ENCODE results near the gene MGA. TPM values are rescaled to one million over a fixed set of nuclear protein-coding genes. Genes with fewer than 3 reads are reported as not detected.

Gene MGA
- total RNA-seq, 3 donors from 2014 or later = 37.8 to 70.2 (median 65.9) TPM

DNA sequence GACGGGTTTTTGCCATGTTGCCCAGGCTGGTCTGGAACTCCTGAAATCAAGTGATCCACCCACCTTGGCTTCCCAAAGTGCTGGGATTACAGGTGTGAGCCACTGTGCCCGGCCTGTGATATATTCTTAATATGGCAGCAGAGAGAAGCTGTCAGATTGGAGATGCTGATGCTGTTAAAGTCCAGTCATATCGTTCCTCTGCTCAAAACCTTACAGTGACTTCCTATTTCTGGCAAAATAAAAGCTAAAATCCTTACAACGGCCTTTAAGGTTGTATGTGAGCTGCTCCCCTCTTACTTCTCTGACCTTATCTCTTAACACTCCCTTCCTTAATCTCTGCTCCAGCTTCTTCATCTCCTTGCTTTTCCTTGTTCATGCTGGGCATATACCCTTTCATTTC lies 26.6 kb upstream of the MGA start:
- Histone ChIP-seq H3K27ac (no peak overlapping the region), H3K36me3 (no peaks in the 10 kb centered on the region), H3K9me3 (no peaks in the 10 kb centered on the region), H3K4me3 (no peak overlapping the region), H3K4me1 (no peaks in the 10 kb centered on the region), H3K27me3 (no peaks in the 10 kb centered on the region)
- intact Hi-C loops (cut with DNase I; ENCODE audit: low total_unique reads) = no loop called here
- TF ChIP-seq POLR2AphosphoS5 (IDR thresholded peaks at IDR 0.05) (no peak), POLR2A (IDR thresholded peaks at IDR 0.05) (no peak)
- TF ChIP-seq, protein P1, sequence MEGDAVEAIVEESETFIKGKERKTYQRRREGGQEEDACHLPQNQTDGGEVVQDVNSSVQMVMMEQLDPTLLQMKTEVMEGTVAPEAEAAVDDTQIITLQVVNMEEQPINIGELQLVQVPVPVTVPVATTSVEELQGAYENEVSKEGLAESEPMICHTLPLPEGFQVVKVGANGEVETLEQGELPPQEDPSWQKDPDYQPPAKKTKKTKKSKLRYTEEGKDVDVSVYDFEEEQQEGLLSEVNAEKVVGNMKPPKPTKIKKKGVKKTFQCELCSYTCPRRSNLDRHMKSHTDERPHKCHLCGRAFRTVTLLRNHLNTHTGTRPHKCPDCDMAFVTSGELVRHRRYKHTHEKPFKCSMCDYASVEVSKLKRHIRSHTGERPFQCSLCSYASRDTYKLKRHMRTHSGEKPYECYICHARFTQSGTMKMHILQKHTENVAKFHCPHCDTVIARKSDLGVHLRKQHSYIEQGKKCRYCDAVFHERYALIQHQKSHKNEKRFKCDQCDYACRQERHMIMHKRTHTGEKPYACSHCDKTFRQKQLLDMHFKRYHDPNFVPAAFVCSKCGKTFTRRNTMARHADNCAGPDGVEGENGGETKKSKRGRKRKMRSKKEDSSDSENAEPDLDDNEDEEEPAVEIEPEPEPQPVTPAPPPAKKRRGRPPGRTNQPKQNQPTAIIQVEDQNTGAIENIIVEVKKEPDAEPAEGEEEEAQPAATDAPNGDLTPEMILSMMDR (IDR thresholded peaks at IDR 0.05) = no peak
- DNase-seq (ENCODE audit: low spot score in 2 of 2) = no peak

DNA sequence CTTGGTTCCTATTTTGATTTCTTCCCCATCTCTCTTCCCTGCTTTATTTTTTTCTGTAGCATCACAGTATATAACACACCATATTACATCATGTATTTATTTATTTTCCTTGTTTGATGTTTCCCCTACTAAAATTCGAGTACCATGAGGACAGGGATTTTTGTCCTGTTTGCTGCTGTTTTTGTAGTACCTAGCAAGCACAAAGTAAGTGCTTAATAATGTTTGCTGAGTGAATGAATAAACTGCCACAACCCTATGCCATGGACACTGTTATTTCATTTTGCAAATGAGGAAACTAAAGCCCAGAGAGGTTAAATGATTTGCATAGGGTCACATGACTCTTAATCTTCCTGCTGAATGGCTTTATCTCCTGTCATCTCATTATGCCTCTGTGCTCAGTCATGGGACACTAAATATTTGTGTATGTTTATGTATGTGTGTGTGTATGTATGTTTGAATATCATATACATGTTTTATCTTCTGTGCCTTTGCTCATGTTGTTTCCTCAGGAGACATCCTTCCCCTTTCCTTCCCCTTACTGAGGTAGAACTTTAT lies 26.1 kb upstream of the MGA start:
- TF ChIP-seq POLR2A (IDR thresholded peaks at IDR 0.05) (no peak), POLR2AphosphoS5 (IDR thresholded peaks at IDR 0.05) (no peak)
- TF ChIP-seq, protein P1 (IDR thresholded peaks at IDR 0.05) = no peak
- DNase-seq (ENCODE audit: low spot score in 2 of 2) = no peak
- intact Hi-C loops (cut with DNase I; ENCODE audit: low total_unique reads) = no loop called here

DNA sequence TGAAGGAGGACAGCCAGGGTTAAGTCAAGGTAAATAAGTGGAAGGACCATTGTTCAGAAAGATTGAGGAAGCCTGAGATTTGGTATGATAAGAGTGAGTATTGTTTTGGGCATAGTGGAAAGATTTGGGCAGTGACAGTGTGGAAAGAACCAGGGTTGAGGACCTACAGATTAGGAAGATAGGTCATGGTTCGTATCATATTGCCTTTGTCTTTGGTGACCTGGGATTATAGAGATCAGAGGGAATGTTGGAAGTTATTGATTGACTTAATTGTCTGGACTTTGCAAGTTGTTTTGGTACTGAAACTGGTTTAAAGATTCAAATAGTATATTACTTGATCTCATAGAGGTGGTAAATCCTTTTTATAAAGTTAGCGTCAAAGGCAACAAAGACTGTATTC lies 23.1 kb upstream of the MGA start:
- DNase-seq (ENCODE audit: low spot score in 2 of 2) = no peak
- intact Hi-C loops (cut with DNase I; ENCODE audit: low total_unique reads) = no loop called here
- no peak for TF ChIP-seq POLR2A (IDR thresholded peaks at IDR 0.05)
- no peak for TF ChIP-seq POLR2AphosphoS5 (IDR thresholded peaks at IDR 0.05)
- TF ChIP-seq, protein P1 (IDR thresholded peaks at IDR 0.05) = no peak

More for the DNA sequence above, 26.1 kb upstream of the MGA start:
- no peaks in the 10 kb centered on the region for H3K4me1 ChIP-seq
- no peaks in the 10 kb centered on the region for H3K9me3 ChIP-seq
- no peak overlapping the region for H3K4me3 ChIP-seq
- no peaks in the 10 kb centered on the region for H3K27me3 ChIP-seq
- no peaks in the 10 kb centered on the region for H3K36me3 ChIP-seq
- no peak overlapping the region for H3K27ac ChIP-seq

DNA sequence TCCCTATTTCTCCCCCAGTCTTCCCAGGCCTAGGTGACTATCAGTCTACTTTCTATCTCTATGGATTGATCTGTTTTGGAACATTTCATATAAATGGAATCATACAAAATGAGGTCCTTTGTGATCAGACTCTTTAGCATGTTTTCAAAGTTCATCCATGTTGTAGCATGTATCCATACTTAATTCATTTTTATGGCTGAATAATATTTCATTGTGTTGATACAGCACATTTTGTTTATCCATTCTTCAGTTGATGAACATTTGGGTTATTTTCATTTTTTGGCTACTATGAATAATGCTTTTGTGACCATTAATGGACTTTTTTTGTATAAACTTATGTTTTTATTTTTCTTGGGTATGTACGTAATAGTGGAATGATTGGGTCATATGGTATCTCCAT lies 19.2 kb upstream of the MGA start:
- no peak overlapping the region for H3K4me3 ChIP-seq
- intact Hi-C loops (cut with DNase I; ENCODE audit: low total_unique reads) = no loop called here
- no peak overlapping the region for H3K27ac ChIP-seq
- no peaks in the 10 kb centered on the region for H3K36me3 ChIP-seq
- H3K27me3 ChIP-seq = no peaks in the 10 kb centered on the region
- DNase-seq (ENCODE audit: low spot score in 2 of 2) = no peak
- no peaks in the 10 kb centered on the region for H3K4me1 ChIP-seq
- TF ChIP-seq POLR2AphosphoS5 (IDR thresholded peaks at IDR 0.05) (no peak), POLR2A (IDR thresholded peaks at IDR 0.05) (no peak)
- TF ChIP-seq, protein P1 (IDR thresholded peaks at IDR 0.05) = no peak
- no peaks in the 10 kb centered on the region for H3K9me3 ChIP-seq

More for the DNA sequence above, 23.1 kb upstream of the MGA start:
- H3K4me1 ChIP-seq = no peaks in the 10 kb centered on the region
- no peak overlapping the region for H3K4me3 ChIP-seq
- H3K36me3 ChIP-seq = no peaks in the 10 kb centered on the region
- H3K9me3 ChIP-seq = no peaks in the 10 kb centered on the region
- H3K27me3 ChIP-seq = no peaks in the 10 kb centered on the region
- no peak overlapping the region for H3K27ac ChIP-seq

DNA sequence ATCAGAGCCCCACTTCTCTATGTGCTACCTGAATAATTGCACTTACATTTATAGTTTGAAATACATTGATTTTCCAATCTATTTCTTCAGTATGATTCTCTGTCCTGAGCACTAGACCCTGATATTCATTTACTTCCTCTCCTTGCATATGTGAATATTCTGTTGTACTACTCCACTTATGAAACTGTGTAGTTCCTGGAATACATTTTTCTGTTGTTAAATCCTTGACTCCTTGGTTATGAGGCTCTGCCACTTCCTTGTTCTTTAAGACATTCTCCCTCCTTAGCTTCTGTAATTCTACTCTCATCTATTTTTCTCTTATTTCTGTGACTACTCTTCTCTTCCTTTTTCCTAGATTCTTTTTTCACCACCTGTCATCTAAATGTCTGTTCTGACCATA lies 12.9 kb upstream of the MGA start:
- Histone ChIP-seq H3K9me3 (no peaks in the 10 kb centered on the region), H3K4me1 (no peaks in the 10 kb centered on the region), H3K36me3 (no peaks in the 10 kb centered on the region), H3K27me3 (no peaks in the 10 kb centered on the region), H3K4me3 (no peak overlapping the region), H3K27ac (no peak overlapping the region)
- intact Hi-C loops (cut with DNase I; ENCODE audit: low total_unique reads) = no loop called here
- no peak for DNase-seq (ENCODE audit: low spot score in 2 of 2)
- TF ChIP-seq POLR2AphosphoS5 (IDR thresholded peaks at IDR 0.05) = no peak
- TF ChIP-seq POLR2A (IDR thresholded peaks at IDR 0.05) = no peak
- TF ChIP-seq, protein P1 (IDR thresholded peaks at IDR 0.05) = no peak

All from breast epithelium (tissue), 4 donors.